HG03060 (cell line): ENCODE measurements around the gene KIAA0232.
"Not testable (repeated sequence)": the region's sequence is repeated elsewhere in the genome, so short reads cannot be mapped to it uniquely, and the experiment has no call there.

Experiments
- ATAC-seq: cut with Tn5 transposase; IDR thresholded peaks from one replicate; pipeline ENCODE4 v1.9.1; 2021; ENCODE audit warnings: low read depth, moderate number of reproducible peaks; ENCODE audit not compliant: unreplicated experiment

KIAA0232 gene

GRCh38 chr4:6911917-6912316 is 129.4 kb downstream of the KIAA0232 start:
- ATAC-seq: not testable (repeated sequence)

GRCh38 chr4:6912441-6912840 is 129.9 kb downstream of the KIAA0232 start:
- no peak for ATAC-seq

GRCh38 chr4:6913350-6913905 is 130.9 kb downstream of the KIAA0232 start:
- ATAC-seq: no peak

GRCh38 chr4:6914448-6914847 is 131.9 kb downstream of the KIAA0232 start:
- ATAC-seq: no peak

GRCh38 chr4:6915041-6916005 is 132.8 kb downstream of the KIAA0232 start:
- ATAC-seq: no peak

- ATAC-seq: no peak
Observed at GRCh38 chr4:6916069-6916586, 133.6 kb downstream of the KIAA0232 start.

GRCh38 chr4:6916587-6917460 is 134.3 kb downstream of the KIAA0232 start:
- ATAC-seq: peak; percentile 53

- ATAC-seq: peak; percentile 59
Observed at GRCh38 chr4:6917461-6918271, 135.1 kb downstream of the KIAA0232 start.

- ATAC-seq: no peak
Observed at GRCh38 chr4:6918338-6918737, 135.8 kb downstream of the KIAA0232 start.

GRCh38 chr4:6920171-6920570 is 137.6 kb downstream of the KIAA0232 start:
- ATAC-seq: no peak

GRCh38 chr4:6923507-6923906 is 141.0 kb downstream of the KIAA0232 start:
- no peak for ATAC-seq

- no peak for ATAC-seq
Observed at GRCh38 chr4:6924361-6924779, 141.8 kb downstream of the KIAA0232 start.

GRCh38 chr4:6925357-6925836 is 142.9 kb downstream of the KIAA0232 start:
- ATAC-seq: no peak

GRCh38 chr4:6926081-6926480 is 143.6 kb downstream of the KIAA0232 start:
- ATAC-seq: no peak

GRCh38 chr4:6926681-6927478 is 144.4 kb downstream of the KIAA0232 start:
- ATAC-seq: no peak

- ATAC-seq: no peak
Observed at GRCh38 chr4:6928081-6928480, 145.6 kb downstream of the KIAA0232 start.

GRCh38 chr4:6929339-6929811 is 146.8 kb downstream of the KIAA0232 start:
- ATAC-seq: no peak

GRCh38 chr4:6929812-6930464 is 147.4 kb downstream of the KIAA0232 start:
- no peak for ATAC-seq
